B cell (primary cell): ENCODE measurements around the gene KIF18A. TPM values are rescaled to one million over a fixed set of nuclear protein-coding genes. Genes with fewer than 3 reads are reported as not detected.

Source experiments
- ATAC-seq: fragments of 200-7000 bp; cut with Tn5 transposase; one replicate; pipeline ENCODE4 v1.10.0; 2021; ENCODE audit warnings: low read depth, mild to moderate bottlenecking, moderate number of reproducible peaks, moderate library complexity
- CTCF ChIA-PET: fragments of 350-600 bp; sonication (Branson Sonifier 250); formaldehyde crosslinking; loops from one replicate; lab custom pipeline; 2021; ENCODE audit warnings: antibody characterized with exemption, inconsistent platforms; lab: Charles Lee
- POLR2A ChIA-PET: fragments of 350-600 bp; sonication (Branson Sonifier 250); formaldehyde crosslinking; loops from one replicate; lab custom pipeline; 2021; ENCODE audit warnings: antibody characterized with exemption; lab: Charles Lee
- DNase-seq: peaks from one replicate; pipeline ENCODE4 v3.0.0; 2013
- H2AFZ ChIP-seq: 2 replicates; pipeline ENCODE4 v1.6.1; 2012; ENCODE audit warnings: mild to moderate bottlenecking, low read depth, low read length; ENCODE audit not compliant: insufficient read depth, poor library complexity, severe bottlenecking
- H3K27ac ChIP-seq, 2 donors: 1 replicate in 1 of 2; 2 replicates in 1 of 2; pipeline ENCODE4 v1.5.1; 2012 to 2013; ENCODE audit warnings: low read length in 2 of 2, mild to moderate bottlenecking in 2 of 2, moderate library complexity in 1 of 2
- H3K27me3 ChIP-seq, 4 experiments: fragments of 200-600 bp in 1 of 4; sonication (generic) in 1 of 4; replicated peaks in 1 of 4; 1 replicate in 2 of 4; 2 replicates in 2 of 4; pipeline versions ENCODE4 v1.6.1 to v1.7.0; 2013 to 2016; ENCODE audit warnings: low read length in 3 of 4, mild to moderate bottlenecking in 2 of 4, mixed read lengths in 1 of 4, moderate library complexity in 1 of 4; ENCODE audit not compliant: insufficient read depth in 4 of 4, control insufficient read depth in 3 of 4; ENCODE audit errors: control extremely low read depth in 1 of 4
- H3K36me3 ChIP-seq, 2 experiments: replicated peaks in 1 of 2; 1 replicate in 1 of 2; 2 replicates in 1 of 2; pipeline versions ENCODE4 v1.6.1 to v1.7.1; 2013; ENCODE audit warnings: low read length in 1 of 2; ENCODE audit not compliant: insufficient read depth in 2 of 2, control insufficient read depth in 1 of 2; ENCODE audit errors: control extremely low read depth in 1 of 2, extremely low read depth in 1 of 2
- H3K4me1 ChIP-seq, 2 donors: fragments of 200-600 bp in 1 of 2; sonication (generic) in 1 of 2; 1 replicate in 1 of 2; 2 replicates in 1 of 2; pipeline versions ENCODE4 v1.5.1 to v1.6.1; 2013 to 2017; ENCODE audit warnings: low read length in 2 of 2; ENCODE audit not compliant: control insufficient read depth in 2 of 2, insufficient read depth in 2 of 2
- H3K4me2 ChIP-seq: replicated peaks from 2 replicates; pipeline ENCODE3; 2012; ENCODE audit warnings: mild to moderate bottlenecking, low read depth, low read length; ENCODE audit not compliant: poor library complexity, severe bottlenecking
- H3K4me3 ChIP-seq, 5 experiments: fragments of 200-600 bp in 1 of 5; sonication (generic) in 1 of 5; 1 replicate in 3 of 5; 2 replicates in 2 of 5; pipeline versions ENCODE4 v1.5.1 to v1.7.0; 2011 to 2016; ENCODE audit warnings: low read length in 4 of 5, mild to moderate bottlenecking in 4 of 5, low read depth in 2 of 5, control low read depth in 1 of 5, moderate library complexity in 1 of 5; ENCODE audit not compliant: insufficient read depth in 1 of 5; ENCODE audit errors: control extremely low read depth in 1 of 5, extremely low read depth in 1 of 5
- H3K79me2 ChIP-seq: fragments of 200-600 bp; sonication (generic); one replicate; pipeline ENCODE4 v1.6.0; 2016; ENCODE audit warnings: low read length; ENCODE audit not compliant: control insufficient read depth, insufficient read depth
- H3K9ac ChIP-seq: fragments of 200-600 bp; sonication (generic); 2 replicates; pipeline ENCODE4 v1.6.1; 2017; ENCODE audit warnings: mild to moderate bottlenecking, low read length, moderate library complexity
- H3K9me3 ChIP-seq, 3 donors: one replicate each; pipeline versions ENCODE4 v1.6.1 to v1.7.1; 2013; ENCODE audit warnings: low read length in 2 of 3; ENCODE audit not compliant: control insufficient read depth in 2 of 3, insufficient read depth in 1 of 3; ENCODE audit errors: control extremely low read depth in 1 of 3
- H4K20me1 ChIP-seq: 2 replicates; pipeline ENCODE4 v1.6.0; 2012; ENCODE audit warnings: mild to moderate bottlenecking, low read length; ENCODE audit not compliant: insufficient read depth, control insufficient read depth, poor library complexity, severe bottlenecking
- H3K27ac Mint-ChIP-seq: one replicate; pipeline ENCODE4 v1.8.0; 2021; ENCODE audit warnings: mixed read lengths
- H3K27me3 Mint-ChIP-seq: one replicate; pipeline ENCODE4 v1.8.0; 2021; ENCODE audit warnings: mixed read lengths
- H3K4me1 Mint-ChIP-seq: one replicate; pipeline ENCODE4 v1.8.0; 2021; ENCODE audit warnings: mixed read lengths
- H3K4me3 Mint-ChIP-seq: one replicate; pipeline ENCODE4 v1.8.0; 2021; ENCODE audit warnings: mixed read lengths
- H3K9me3 Mint-ChIP-seq: one replicate; pipeline ENCODE4 v1.8.0; 2022; ENCODE audit warnings: mixed read lengths; ENCODE audit not compliant: insufficient read depth
- CTCF ChIP-seq: fragments of 200-600 bp; IDR thresholded peaks from one replicate; pipeline ENCODE4 v1.8.0; 2022; ENCODE audit warnings: antibody characterized with exemption, mild to moderate bottlenecking
- EZH2 ChIP-seq: IDR thresholded peaks from 2 replicates; pipeline ENCODE4 v1.6.1; 2012; ENCODE audit warnings: borderline replicate concordance, low read depth, mild to moderate bottlenecking, moderate library complexity, low read length; ENCODE audit not compliant: insufficient read depth, poor library complexity, severe bottlenecking
- WGBS: methylation state at CpG from one replicate; pipeline ENCODE4 v1.1.5; 2013; ENCODE audit warnings: missing lambda C conversion rate; ENCODE audit not compliant: insufficient coverage; 5-methylcytosine and 5-hydroxymethylcytosine counted together
- intact Hi-C: fragments of 100-400 bp; cut with micrococcal nuclease; formaldehyde crosslinking; loops from one replicate; pipeline ENCODE4 v1.10.0; 2022
- polyA plus RNA-seq: library from polyadenylated mRNA; depleted of rRNA; stranded (reverse); fragments of >200 nt; gene quantifications from 2 replicates; pipeline ENCODE4 v1.2.3, GENCODE V29; 2012
- total RNA-seq, 2 donors: library from RNA; stranded (reverse); fragments of 120-200 nt in 1 of 2; gene quantifications; 1 replicate in 1 of 2; 2 replicates in 1 of 2; pipeline versions ENCODE4 v1.2.3 to v1.2.4, GENCODE V29; 2013 to 2022

Gene KIF18A
- total and polyA plus RNA-seq, 2 donors (not counting 1 experiment from before 2014, with no cell fraction given) = 0.84 to 4.1 TPM

- TF ChIP-seq CTCF (no peak), EZH2 (no peak)
- intact Hi-C loops = no loop called here
- no peak for DNase-seq
- H3K4me3 ChIP-seq = no peak overlapping the region
- no peaks in the 10 kb centered on the region for H3K4me1 ChIP-seq
- peaks cover 7% of the 10 kb centered on the region for H3K4me1 Mint-ChIP-seq
- no peaks in the 10 kb centered on the region for H4K20me1 ChIP-seq
- no peaks in the 10 kb centered on the region for H3K27me3 ChIP-seq
- CTCF ChIA-PET = no interaction called here
- H3K27ac Mint-ChIP-seq = no peak overlapping the region
- H3K27ac ChIP-seq = no peak overlapping the region
- H3K4me2 ChIP-seq = no peak overlapping the region
- POLR2A ChIA-PET = no interaction called here
- no peaks in the 10 kb centered on the region for H3K79me2 ChIP-seq
- no peak overlapping the region for H3K4me3 Mint-ChIP-seq
- no peak overlapping the region for H2AFZ ChIP-seq
- ATAC-seq = no peak
- H3K9me3 Mint-ChIP-seq = peaks cover 7% of the 10 kb centered on the region
- 98% methylated on average over 8 of the region's 9 CpGs for WGBS
- peaks cover 11 to 22% (median 15%) of the 10 kb centered on the region in 3 donors for H3K9me3 ChIP-seq
- H3K9ac ChIP-seq = no peak overlapping the region
- H3K36me3 ChIP-seq = no peaks in the 10 kb centered on the region
- no peaks in the 10 kb centered on the region for H3K27me3 Mint-ChIP-seq
Measured at GRCh38 chr11:28140689-28141455, 32.9 kb upstream of the KIF18A start.

DNA sequence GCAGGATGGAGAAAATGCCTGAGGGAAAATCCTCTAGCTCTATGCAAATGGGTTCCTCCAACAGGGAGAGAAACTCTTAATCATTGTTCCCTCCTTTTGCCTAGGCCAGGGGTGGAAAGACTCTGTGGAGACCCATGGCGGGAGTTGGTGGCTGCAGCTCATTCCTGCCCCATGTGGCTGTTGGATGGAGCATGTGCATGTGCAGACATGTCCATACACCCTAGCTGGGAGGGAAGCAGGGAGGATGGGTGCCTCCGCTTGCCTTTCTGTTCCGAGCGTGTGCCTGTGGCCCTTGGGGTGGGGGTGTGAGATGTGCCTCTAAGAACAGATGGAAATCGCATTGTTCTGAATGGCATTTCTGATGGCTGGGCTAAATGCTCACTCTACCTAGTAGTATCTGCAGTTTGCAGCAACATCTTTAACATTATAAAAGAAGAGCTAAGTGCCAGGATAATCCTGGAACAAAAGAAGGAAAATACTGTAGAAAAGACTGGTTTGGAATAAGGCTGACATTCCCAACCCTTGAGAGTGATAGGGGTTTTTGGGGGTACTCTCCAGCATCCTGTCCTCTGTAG lies 32.0 kb upstream of the KIF18A start:
- Histone ChIP-seq H3K27ac (no peak overlapping the region), H3K9ac (no peak overlapping the region), H3K9me3 (peaks cover 11 to 22% (median 15%) of the 10 kb centered on the region in 3 donors), H3K36me3 (no peaks in the 10 kb centered on the region), H3K27me3 (no peaks in the 10 kb centered on the region), H3K4me2 (no peak overlapping the region), H3K4me1 (no peaks in the 10 kb centered on the region), H3K79me2 (no peaks in the 10 kb centered on the region), H2AFZ (no peak overlapping the region), H4K20me1 (no peaks in the 10 kb centered on the region), H3K4me3 (no peak overlapping the region)
- no CpG with 5 or more reads among the region's 5 CpGs for WGBS
- no peak overlapping the region for H3K27ac Mint-ChIP-seq
- H3K9me3 Mint-ChIP-seq = peaks cover 8% of the 10 kb centered on the region
- H3K4me1 Mint-ChIP-seq = peaks cover 6% of the 10 kb centered on the region
- H3K27me3 Mint-ChIP-seq = no peaks in the 10 kb centered on the region
- intact Hi-C loops = no loop called here
- TF ChIP-seq CTCF = no peak
- TF ChIP-seq EZH2 = no peak
- no peak overlapping the region for H3K4me3 Mint-ChIP-seq
- ATAC-seq (no peak), DNase-seq (no peak)
- POLR2A ChIA-PET = no interaction called here
- CTCF ChIA-PET = no interaction called here
